ENCODE data around the gene DLG5.

The DLG5 gene

DNA sequence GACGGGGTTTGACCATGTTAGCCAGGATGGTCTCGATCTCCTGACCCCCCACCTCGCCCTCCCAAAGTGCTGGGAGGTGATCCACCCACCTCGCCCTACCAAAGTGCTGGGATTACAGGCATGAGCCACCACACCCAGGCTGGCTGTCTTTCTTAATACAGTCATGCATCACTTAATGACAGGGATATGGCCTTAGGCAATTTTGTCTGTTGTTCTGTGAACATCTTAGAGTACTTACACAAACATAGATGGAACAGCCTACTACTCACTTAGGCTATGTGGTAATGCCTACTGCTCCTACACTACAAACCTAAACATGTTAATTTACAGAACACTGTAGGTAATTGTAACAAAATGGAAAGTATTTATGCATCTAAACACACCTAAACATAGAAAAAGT, 182.3 kb downstream of the DLG5 start:
- Histone ChIP-seq H3K9me3 (ENCODE audit: insufficient read depth, low read length) (peaks cover 21% of the 10 kb centered on the region), H3K36me3 (ENCODE audit: insufficient read depth, insufficient read length, low read length) (no peaks in the 10 kb centered on the region), H3K27me3 (ENCODE audit: insufficient read depth, insufficient read length) (no peaks in the 10 kb centered on the region), H3K4me3 (ENCODE audit: insufficient read length, low read depth) (no peak overlapping the region), H3K9ac (ENCODE audit: insufficient read length, low read depth) (no peak overlapping the region), H3K4me1 (ENCODE audit: insufficient read depth, insufficient read length) (no peaks in the 10 kb centered on the region)
- TF ChIP-seq SUZ12 (IDR thresholded peaks at IDR 0.05; ENCODE audit: extremely low read depth, insufficient read depth, insufficient read length) (no peak), ZNF274 (IDR thresholded peaks at IDR 0.05; ENCODE audit: low read depth, low read length) (no peak), YY1 (IDR thresholded peaks at IDR 0.05; ENCODE audit: insufficient read depth, insufficient read length) (no peak)
- no peak for DNase-seq (ENCODE audit: low read depth, low spot score)

- Histone ChIP-seq H3K27me3 (ENCODE audit: insufficient read depth, insufficient read length) (no peaks in the 10 kb centered on the region), H3K9me3 (ENCODE audit: insufficient read depth, low read length) (peaks cover 39% of the 10 kb centered on the region), H3K9ac (ENCODE audit: insufficient read length, low read depth) (no peak overlapping the region), H3K36me3 (ENCODE audit: insufficient read depth, insufficient read length, low read length) (no peaks in the 10 kb centered on the region), H3K4me1 (ENCODE audit: insufficient read depth, insufficient read length) (no peaks in the 10 kb centered on the region), H3K4me3 (ENCODE audit: insufficient read length, low read depth) (no peak overlapping the region)
- no peak for DNase-seq (ENCODE audit: low read depth, low spot score)
- TF ChIP-seq SUZ12 (IDR thresholded peaks at IDR 0.05; ENCODE audit: extremely low read depth, insufficient read depth, insufficient read length): no peak
- no peak for TF ChIP-seq ZNF274 (IDR thresholded peaks at IDR 0.05; ENCODE audit: low read depth, low read length)
- no peak for TF ChIP-seq YY1 (IDR thresholded peaks at IDR 0.05; ENCODE audit: insufficient read depth, insufficient read length)
Measured at GRCh38 chr10:77742172-77742571, 184.4 kb downstream of the DLG5 start.

DNA sequence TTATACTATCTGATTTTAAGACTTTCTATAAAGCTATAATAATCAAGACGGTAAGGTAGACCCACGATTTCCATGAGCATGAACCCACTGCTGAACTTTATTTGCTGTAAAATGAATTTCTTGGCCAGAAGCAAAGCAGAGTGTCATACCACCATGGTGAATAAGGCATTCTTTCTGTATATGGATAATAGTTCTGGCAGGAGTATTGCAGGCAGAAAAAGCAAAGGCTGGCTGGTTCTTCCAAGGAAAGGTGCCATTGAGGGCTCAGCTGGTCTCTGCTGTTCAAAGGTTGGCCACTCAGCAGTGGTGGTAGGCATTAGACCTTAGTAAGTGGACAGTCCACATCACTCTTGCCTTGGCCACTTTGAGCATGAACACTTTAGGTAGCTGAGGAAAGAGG, 184.8 kb downstream of the DLG5 start:
- TF ChIP-seq SUZ12 (IDR thresholded peaks at IDR 0.05; ENCODE audit: extremely low read depth, insufficient read depth, insufficient read length) (no peak), YY1 (IDR thresholded peaks at IDR 0.05; ENCODE audit: insufficient read depth, insufficient read length) (no peak), ZNF274 (IDR thresholded peaks at IDR 0.05; ENCODE audit: low read depth, low read length) (no peak)
- Histone ChIP-seq H3K9me3 (ENCODE audit: insufficient read depth, low read length) (peaks cover 40% of the 10 kb centered on the region), H3K4me1 (ENCODE audit: insufficient read depth, insufficient read length) (no peaks in the 10 kb centered on the region), H3K36me3 (ENCODE audit: insufficient read depth, insufficient read length, low read length) (no peaks in the 10 kb centered on the region), H3K9ac (ENCODE audit: insufficient read length, low read depth) (no peak overlapping the region), H3K27me3 (ENCODE audit: insufficient read depth, insufficient read length) (no peaks in the 10 kb centered on the region), H3K4me3 (ENCODE audit: insufficient read length, low read depth) (no peak overlapping the region)
- DNase-seq (ENCODE audit: low read depth, low spot score): no peak
